K562 (cell line): Measurements from ENCODE around the gene MAP4K1. TPM values are rescaled to one million over a fixed set of nuclear protein-coding genes. Genes with fewer than 3 reads are reported as not detected.

Experiments used
- ARID1B ChIP-seq: fragments of 450-650 bp; IDR thresholded peaks from 2 replicates; pipeline ENCODE4 v1.6.1; 2016; ENCODE audit warnings: antibody characterized with exemption, mild to moderate bottlenecking, inconsistent platforms
- DACH1 ChIP-seq: fragments of 450-650 bp; IDR thresholded peaks from 2 replicates; pipeline ENCODE4 v1.6.1; 2018; ENCODE audit not compliant: partially characterized antibody
- IFI16 ChIP-seq: fragments of 250-450 bp; sonication (Bioruptor Pico); IDR thresholded peaks from 2 replicates; pipeline ENCODE4 v2.1.2; 2022; ENCODE audit warnings: mild to moderate bottlenecking, inconsistent platforms
- MAZ ChIP-seq, 2 experiments: fragments of 450-650 bp in 1 of 2; sonication (generic) in 1 of 2; formaldehyde crosslinking; IDR thresholded peaks in 1 of 2; conservative IDR thresholded peaks in 1 of 2; 2 replicates each; pipeline versions ENCODE4 v1.4.0 to v1.5.0; 2020; ENCODE audit warnings: mild to moderate bottlenecking in 1 of 2, missing genetic modification reagents in 1 of 2
- MCM3 ChIP-seq: fragments of 450-650 bp; IDR thresholded peaks from 2 replicates; pipeline ENCODE4 v1.6.1; 2016
- NR2C2 ChIP-seq, 2 experiments: fragments of 200-800 bp in 1 of 2; sonication (Bioruptor generic) in 1 of 2; sonication (generic) in 1 of 2; formaldehyde crosslinking in 1 of 2; IDR thresholded peaks; 2 replicates each; pipeline versions ENCODE4 v1.6.1 to v1.8.0; 2016 to 2022; ENCODE audit warnings: mild to moderate bottlenecking in 1 of 2, missing compliant biosample characterization in 1 of 2, missing genetic modification characterization in 1 of 2, missing genetic modification reagents in 1 of 2
- SPI1 ChIP-seq: IDR thresholded peaks from 2 replicates; pipeline ENCODE4 v1.6.1; 2011; ENCODE audit warnings: low read depth, low read length, control low read depth, borderline replicate concordance
- STAT5A ChIP-seq: IDR thresholded peaks from 2 replicates; pipeline ENCODE4 v1.6.1; 2012; ENCODE audit warnings: low read length, inconsistent platforms, borderline replicate concordance
- VEZF1 ChIP-seq: fragments of 200-800 bp; sonication (Bioruptor generic); IDR thresholded peaks from 2 replicates; pipeline ENCODE4 v1.6.1; 2017; ENCODE audit warnings: missing genetic modification characterization, missing compliant biosample characterization
- YY1 ChIP-seq, 3 experiments: IDR thresholded peaks; 2 replicates each; pipeline ENCODE4 v1.6.1; 2011; ENCODE audit warnings: low read length in 2 of 3, mild to moderate bottlenecking in 2 of 3, moderate library complexity in 2 of 3, borderline replicate concordance in 1 of 3, control low read depth in 1 of 3, low read depth in 1 of 3; ENCODE audit not compliant: insufficient read depth in 3 of 3, insufficient replicate concordance in 2 of 3, control insufficient read depth in 1 of 3, insufficient read length in 1 of 3; ENCODE audit errors: extremely low read depth in 1 of 3
- ZC3H11A ChIP-seq: IDR thresholded peaks from 2 replicates; pipeline ENCODE4 v1.6.1; 2012; ENCODE audit warnings: low read depth, low read length, improper control_type of control experiment
- ZNF133 ChIP-seq: fragments of 250-450 bp; sonication (Bioruptor Pico); IDR thresholded peaks from 2 replicates; pipeline ENCODE4 v1.4.0; 2020; ENCODE audit warnings: mild to moderate bottlenecking
- ZNF253 ChIP-seq: fragments of 250-450 bp; sonication (Bioruptor Pico); conservative IDR thresholded peaks from 2 replicates; pipeline ENCODE4 v1.6.1; 2021; ENCODE audit warnings: mild to moderate bottlenecking
- polyA plus RNA-seq, 8 experiments: library from polyadenylated mRNA; depleted of rRNA in 4 of 8; stranded (reverse) in 5 of 8; unstranded in 3 of 8; fragments of >200 nt; fragmentation: Nextera tagmentation in 2 of 8; fragmentation: Illumina TruSeq in 1 of 8; extraction: Ambion mirVana in 2 of 8; extraction: Trizol in 1 of 8; gene quantifications; 2 replicates each; pipeline versions ENCODE4 v1.2.1 to v1.2.3, GENCODE V29; 2011 to 2014; ENCODE audit warnings: inconsistent platforms in 1 of 8, missing spikeins in 1 of 8
- total RNA-seq, 7 experiments: library from RNA; depleted of rRNA in 6 of 7; stranded (reverse); fragments of >200 nt in 6 of 7; fragmentation: Illumina TruSeq in 2 of 7; extraction: Trizol in 2 of 7; gene quantifications; 2 replicates each; pipeline versions ENCODE4 v1.2.1 to v1.2.3, GENCODE V29; 2011 to 2021; ENCODE audit warnings: low replicate concordance in 1 of 7
- TF ChIP-seq, protein P1 (sequence below): fragments of 450-650 bp; IDR thresholded peaks from 2 replicates; pipeline ENCODE4 v1.7.1; 2018; ENCODE audit warnings: mild to moderate bottlenecking, low read depth; ENCODE audit not compliant: partially characterized antibody
- TF ChIP-seq, protein P2 (sequence below), 2 experiments: IDR thresholded peaks; 2 replicates each; pipeline ENCODE4 v1.6.1; 2012; ENCODE audit warnings: improper control_type of control experiment in 2 of 2, low read depth in 2 of 2, low read length in 2 of 2, borderline replicate concordance in 1 of 2
- TF ChIP-seq, protein P3 (sequence below): sonication (generic); formaldehyde crosslinking; IDR thresholded peaks from 2 replicates; pipeline ENCODE4 v1.9.0; 2022; ENCODE audit warnings: mild to moderate bottlenecking, missing genetic modification reagents

The MAP4K1 gene
- total and polyA plus RNA-seq, 9 of the 15 experiments (the other 6 are each of a cell fraction or from before 2014, with no cell fraction given): 0.14 to 3.2 (median 0.73) TPM; not detected in 1

DNA sequence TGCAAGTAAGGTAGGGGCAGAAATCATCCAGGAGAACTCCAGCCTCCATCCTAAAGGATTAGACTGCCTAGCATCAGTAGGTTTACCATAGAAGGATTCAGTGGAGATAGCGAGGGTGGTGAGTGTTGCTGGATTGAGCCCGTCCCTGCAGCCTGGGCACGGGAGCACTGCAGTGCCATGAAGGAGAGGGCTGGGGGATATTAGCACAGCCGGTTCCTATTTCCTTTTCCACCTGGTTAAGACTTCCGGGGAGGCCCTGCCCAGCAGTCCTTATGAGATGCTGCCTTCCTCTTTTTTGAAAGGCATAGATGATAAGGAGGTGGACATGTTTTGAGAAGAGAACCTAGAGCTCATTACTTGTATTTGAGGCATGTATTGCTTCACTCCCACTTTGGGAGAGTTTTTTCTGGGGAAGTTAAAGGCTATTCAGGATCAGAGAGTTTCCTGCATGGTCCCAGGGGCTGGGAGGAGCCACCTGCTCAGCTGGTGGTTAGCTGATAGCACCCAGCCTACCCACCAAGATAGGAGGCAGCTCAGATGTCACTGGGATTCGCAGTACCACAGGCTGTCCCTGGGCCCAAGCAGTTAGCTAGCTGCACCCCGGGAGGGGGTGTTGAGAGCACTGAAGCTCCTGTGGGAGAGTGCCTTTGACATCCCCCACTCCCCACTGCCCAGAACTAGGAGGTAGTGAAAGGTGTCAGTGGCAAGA is 46.9 kb upstream of the MAP4K1 start (continued):
- TF ChIP-seq, protein P1, sequence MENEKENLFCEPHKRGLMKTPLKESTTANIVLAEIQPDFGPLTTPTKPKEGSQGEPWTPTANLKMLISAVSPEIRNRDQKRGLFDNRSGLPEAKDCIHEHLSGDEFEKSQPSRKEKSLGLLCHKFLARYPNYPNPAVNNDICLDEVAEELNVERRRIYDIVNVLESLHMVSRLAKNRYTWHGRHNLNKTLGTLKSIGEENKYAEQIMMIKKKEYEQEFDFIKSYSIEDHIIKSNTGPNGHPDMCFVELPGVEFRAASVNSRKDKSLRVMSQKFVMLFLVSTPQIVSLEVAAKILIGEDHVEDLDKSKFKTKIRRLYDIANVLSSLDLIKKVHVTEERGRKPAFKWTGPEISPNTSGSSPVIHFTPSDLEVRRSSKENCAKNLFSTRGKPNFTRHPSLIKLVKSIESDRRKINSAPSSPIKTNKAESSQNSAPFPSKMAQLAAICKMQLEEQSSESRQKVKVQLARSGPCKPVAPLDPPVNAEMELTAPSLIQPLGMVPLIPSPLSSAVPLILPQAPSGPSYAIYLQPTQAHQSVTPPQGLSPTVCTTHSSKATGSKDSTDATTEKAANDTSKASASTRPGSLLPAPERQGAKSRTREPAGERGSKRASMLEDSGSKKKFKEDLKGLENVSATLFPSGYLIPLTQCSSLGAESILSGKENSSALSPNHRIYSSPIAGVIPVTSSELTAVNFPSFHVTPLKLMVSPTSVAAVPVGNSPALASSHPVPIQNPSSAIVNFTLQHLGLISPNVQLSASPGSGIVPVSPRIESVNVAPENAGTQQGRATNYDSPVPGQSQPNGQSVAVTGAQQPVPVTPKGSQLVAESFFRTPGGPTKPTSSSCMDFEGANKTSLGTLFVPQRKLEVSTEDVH: peak; percentile 23
- TF ChIP-seq IFI16 (no peak), ARID1B (peak; percentile 53), ZNF133 (CRISPR knock-in tag) (no peak), YY1 (IDR thresholded peaks at IDR 0.05; ENCODE audit: borderline replicate concordance in 1 of 3, control insufficient read depth in 1 of 3, extremely low read depth in 1 of 3, insufficient read depth in 3 of 3, insufficient read length in 1 of 3, insufficient replicate concordance in 2 of 3, low read depth in 1 of 3, low read length in 2 of 3) (no peak), NR2C2 (CRISPR knock-in tag; IDR thresholded peaks at IDR 0.05) (no peak), NR2C2 (tag; IDR thresholded peaks at IDR 0.05) (no peak), MAZ (CRISPR knock-in tag; conservative IDR thresholded peaks at IDR 0.05 in 1 of 2, IDR thresholded peaks at IDR 0.05 in 1 of 2) (peak in 1 of 2 experiments; percentile 22; a peak in 1 of 4 replicates), ZNF253 (CRISPR knock-in tag) (no peak), ZC3H11A (no peak), STAT5A (peak; percentile 30; the same call in 1 of the 2 replicates), MCM3 (no peak), DACH1 (peak; percentile 39), VEZF1 (CRISPR knock-in tag) (peak; percentile 44), SPI1 (peak; percentile 99)
- TF ChIP-seq, protein P2, sequence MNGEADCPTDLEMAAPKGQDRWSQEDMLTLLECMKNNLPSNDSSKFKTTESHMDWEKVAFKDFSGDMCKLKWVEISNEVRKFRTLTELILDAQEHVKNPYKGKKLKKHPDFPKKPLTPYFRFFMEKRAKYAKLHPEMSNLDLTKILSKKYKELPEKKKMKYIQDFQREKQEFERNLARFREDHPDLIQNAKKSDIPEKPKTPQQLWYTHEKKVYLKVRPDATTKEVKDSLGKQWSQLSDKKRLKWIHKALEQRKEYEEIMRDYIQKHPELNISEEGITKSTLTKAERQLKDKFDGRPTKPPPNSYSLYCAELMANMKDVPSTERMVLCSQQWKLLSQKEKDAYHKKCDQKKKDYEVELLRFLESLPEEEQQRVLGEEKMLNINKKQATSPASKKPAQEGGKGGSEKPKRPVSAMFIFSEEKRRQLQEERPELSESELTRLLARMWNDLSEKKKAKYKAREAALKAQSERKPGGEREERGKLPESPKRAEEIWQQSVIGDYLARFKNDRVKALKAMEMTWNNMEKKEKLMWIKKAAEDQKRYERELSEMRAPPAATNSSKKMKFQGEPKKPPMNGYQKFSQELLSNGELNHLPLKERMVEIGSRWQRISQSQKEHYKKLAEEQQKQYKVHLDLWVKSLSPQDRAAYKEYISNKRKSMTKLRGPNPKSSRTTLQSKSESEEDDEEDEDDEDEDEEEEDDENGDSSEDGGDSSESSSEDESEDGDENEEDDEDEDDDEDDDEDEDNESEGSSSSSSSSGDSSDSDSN (IDR thresholded peaks at IDR 0.05; ENCODE audit: borderline replicate concordance in 1 of 2, low read depth in 2 of 2, low read length in 2 of 2): 0 out of 4 replicates have a peak, but pooled peaks of 1 of the 2 experiments have one; percentile 47
- TF ChIP-seq, protein P3, sequence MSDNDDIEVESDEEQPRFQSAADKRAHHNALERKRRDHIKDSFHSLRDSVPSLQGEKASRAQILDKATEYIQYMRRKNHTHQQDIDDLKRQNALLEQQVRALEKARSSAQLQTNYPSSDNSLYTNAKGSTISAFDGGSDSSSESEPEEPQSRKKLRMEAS (CRISPR knock-in tag): peak; percentile 44; the same call in 1 of the 2 replicates
